Neutrophil (primary cell): ENCODE data around the gene NOC2L.
"Not testable (repeated sequence)": the region's sequence is repeated elsewhere in the genome, so short reads cannot be mapped to it uniquely, and the experiment has no call there.

Experiments used
- H3K27ac ChIP-seq: fragments of 200-600 bp; sonication (generic); 2 replicates; pipeline ENCODE4 v1.5.1; 2016; ENCODE audit warnings: mild to moderate bottlenecking, moderate library complexity
- H3K27me3 ChIP-seq: fragments of 200-600 bp; sonication (generic); 2 replicates; pipeline ENCODE4 v1.6.0; 2016; ENCODE audit warnings: mild to moderate bottlenecking
- H3K36me3 ChIP-seq: fragments of 200-600 bp; sonication (generic); 2 replicates; pipeline ENCODE4 v1.5.1; 2017
- H3K4me1 ChIP-seq, 2 experiments: fragments of 200-600 bp in 1 of 2; sonication (generic) in 1 of 2; 1 replicate in 1 of 2; 2 replicates in 1 of 2; pipeline versions ENCODE4 v1.5.1 to v1.6.1; 2013 to 2016; ENCODE audit warnings: low read depth in 1 of 2, low read length in 1 of 2, mild to moderate bottlenecking in 1 of 2, moderate library complexity in 1 of 2; ENCODE audit not compliant: control insufficient read depth in 1 of 2, insufficient read depth in 1 of 2
- H3K4me3 ChIP-seq, 2 experiments: fragments of 200-600 bp in 1 of 2; sonication (generic) in 1 of 2; 1 replicate in 1 of 2; 2 replicates in 1 of 2; pipeline ENCODE4 v1.5.1; 2013 to 2016; ENCODE audit warnings: low read depth in 1 of 2, low read length in 1 of 2, mild to moderate bottlenecking in 1 of 2, moderate library complexity in 1 of 2
- H3K9me3 ChIP-seq: fragments of 200-600 bp; sonication (generic); 2 replicates; pipeline ENCODE4 v1.5.1; 2016
- CTCF ChIP-seq: fragments of 200-600 bp; sonication (generic); IDR thresholded peaks from 2 replicates; pipeline ENCODE4 v1.5.1; 2016; ENCODE audit warnings: antibody characterized with exemption

NOC2L gene

GRCh38 chr1:903305-903704, 55.8 kb downstream of the NOC2L start:
- peaks cover 87% of the 10 kb centered on the region for H3K27me3 ChIP-seq
- TF ChIP-seq CTCF: no peak
- H3K36me3 ChIP-seq: no peaks in the 10 kb centered on the region
- H3K27ac ChIP-seq: no peak overlapping the region
- H3K9me3 ChIP-seq: no peaks in the 10 kb centered on the region
- H3K4me3 ChIP-seq: no peak overlapping the region
- H3K4me1 ChIP-seq: peaks cover 7 to 16% of the 10 kb centered on the region in 2 experiments

- H3K36me3 ChIP-seq: no peaks in the 10 kb centered on the region
- peaks cover 92% of the 10 kb centered on the region for H3K27me3 ChIP-seq
- TF ChIP-seq CTCF: no peak
- peaks cover 7 to 16% of the 10 kb centered on the region in 2 experiments for H3K4me1 ChIP-seq
- H3K27ac ChIP-seq: no peak overlapping the region
- H3K4me3 ChIP-seq: no peak overlapping the region
- no peaks in the 10 kb centered on the region for H3K9me3 ChIP-seq
Observed at GRCh38 chr1:902802-903201, 56.3 kb downstream of the NOC2L start.

GRCh38 chr1:901108-901859, 57.8 kb downstream of the NOC2L start:
- Histone ChIP-seq H3K36me3 (no peaks in the 10 kb centered on the region), H3K27me3 (peaks cover 97% of the 10 kb centered on the region), H3K4me1 (peaks cover 7 to 16% of the 10 kb centered on the region in 2 experiments), H3K27ac (no peak overlapping the region), H3K4me3 (no peak overlapping the region), H3K9me3 (no peaks in the 10 kb centered on the region)
- TF ChIP-seq CTCF: no peak

GRCh38 chr1:899636-900317, 59.3 kb downstream of the NOC2L start:
- Histone ChIP-seq H3K9me3 (no peaks in the 10 kb centered on the region), H3K27me3 (peaks cover 94% of the 10 kb centered on the region), H3K4me1 (peaks cover 0 to 8% of the 10 kb centered on the region in 2 experiments), H3K4me3 (no peak overlapping the region), H3K27ac (no peak overlapping the region), H3K36me3 (no peaks in the 10 kb centered on the region)
- no peak for TF ChIP-seq CTCF

- H3K36me3 ChIP-seq, H3K27ac ChIP-seq, H3K4me1 ChIP-seq, H3K9me3 ChIP-seq, H3K4me3 ChIP-seq: not testable (repeated sequence)
- peaks cover 76% of the 10 kb centered on the region for H3K27me3 ChIP-seq
Observed at GRCh38 chr1:897951-898350, 61.1 kb downstream of the NOC2L start.

- H3K9me3 ChIP-seq: no peaks in the 10 kb centered on the region
- no peaks in the 10 kb centered on the region for H3K4me1 ChIP-seq
- no peaks in the 10 kb centered on the region for H3K36me3 ChIP-seq
- TF ChIP-seq CTCF: no peak
- H3K4me3 ChIP-seq: no peak overlapping the region
- peaks cover 73% of the 10 kb centered on the region for H3K27me3 ChIP-seq
- H3K27ac ChIP-seq: no peak overlapping the region
Observed at GRCh38 chr1:897226-897625, 61.8 kb downstream of the NOC2L start.
